Activated naive CD4-positive, alpha-beta T cell treated with anti-CD3 and anti-CD28 coated beads, Interleukin-2, amount 10 ng/mL, durations not matched to agents 7 days and 5 days (primary cell): Measurements from ENCODE around the gene NUAK1.

ENCODE experiments used
- CTCF ChIA-PET: fragments of 350-600 bp; sonication (Branson Sonifier 250); formaldehyde crosslinking; loops from one replicate; lab custom pipeline; 2021; ENCODE audit warnings: antibody characterized with exemption; lab: Charles Lee
- DNase-seq: peaks from one replicate; pipeline ENCODE4 v3.0.0-alpha.2; 2020
- H3K27ac Mint-ChIP-seq: one replicate; pipeline ENCODE4 v1.8.0; 2021; ENCODE audit warnings: mild to moderate bottlenecking, moderate library complexity, mixed read lengths
- H3K27me3 Mint-ChIP-seq: one replicate; pipeline ENCODE4 v1.8.0; 2021; ENCODE audit warnings: mild to moderate bottlenecking, mixed read lengths
- H3K36me3 Mint-ChIP-seq: one replicate; pipeline ENCODE4 v1.8.0; 2021; ENCODE audit warnings: mixed read lengths
- H3K4me1 Mint-ChIP-seq: one replicate; pipeline ENCODE4 v1.8.0; 2021; ENCODE audit warnings: mixed read lengths
- H3K4me3 Mint-ChIP-seq: one replicate; pipeline ENCODE4 v1.8.0; 2021; ENCODE audit warnings: mild to moderate bottlenecking, moderate library complexity, mixed read lengths
- H3K9me3 Mint-ChIP-seq: one replicate; pipeline ENCODE4 v1.8.0; 2021; ENCODE audit warnings: mixed read lengths

The NUAK1 gene

DNA sequence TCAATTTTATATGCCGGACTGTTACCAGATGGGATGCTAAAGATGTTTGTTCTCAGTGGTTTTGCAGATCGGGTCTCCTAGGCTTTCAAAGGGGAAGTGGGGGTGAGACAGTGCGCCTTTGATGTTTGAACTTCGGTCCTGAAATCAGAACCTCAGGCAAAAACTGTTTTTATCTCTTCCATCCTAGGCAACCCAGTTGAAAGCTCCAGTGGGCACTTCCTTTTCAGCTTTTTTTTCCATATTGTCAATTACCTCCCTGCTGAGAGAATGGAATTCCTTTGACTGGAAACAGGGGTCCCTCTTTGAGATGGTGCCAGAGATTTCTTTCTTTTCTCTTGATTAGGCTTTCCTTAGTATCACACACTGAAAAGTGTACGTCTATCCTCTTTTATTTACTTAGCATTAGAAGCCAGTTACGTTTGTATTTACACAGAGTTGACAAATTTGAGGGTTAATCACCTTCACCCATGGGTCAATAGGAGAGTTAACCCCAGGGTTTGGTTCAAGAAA is 40.0 kb downstream of the NUAK1 start:
- Mint-ChIP-seq H3K4me1 (no peaks in the 10 kb centered on the region), H3K27me3 (peaks cover 6% of the 10 kb centered on the region), H3K4me3 (no peak overlapping the region), H3K9me3 (no peaks in the 10 kb centered on the region), H3K36me3 (no peaks in the 10 kb centered on the region), H3K27ac (no peak overlapping the region)
- DNase-seq, result no peak
- CTCF ChIA-PET, result no interaction called here

DNA sequence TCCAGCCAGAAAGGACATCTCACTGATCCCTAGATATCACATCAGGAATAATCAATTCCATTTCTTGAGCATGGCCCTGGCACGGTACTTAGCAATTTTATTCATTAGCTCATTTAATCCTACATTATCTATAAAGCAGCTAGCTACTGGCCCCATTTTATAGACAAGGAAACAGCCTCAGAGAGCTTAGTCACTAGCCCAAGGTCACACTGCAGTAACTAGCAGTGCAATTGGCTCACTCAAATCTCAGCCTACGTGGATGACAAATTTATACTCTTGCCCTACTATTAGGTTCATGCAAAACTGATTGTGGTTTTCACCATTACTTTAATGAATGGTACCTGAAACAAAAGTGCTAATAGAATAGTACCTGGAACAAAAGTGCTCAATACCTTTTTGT is 41.7 kb downstream of the NUAK1 start:
- Mint-ChIP-seq H3K9me3 (no peaks in the 10 kb centered on the region), H3K4me1 (no peaks in the 10 kb centered on the region), H3K27me3 (peaks cover 6% of the 10 kb centered on the region), H3K36me3 (no peaks in the 10 kb centered on the region), H3K27ac (no peak overlapping the region), H3K4me3 (no peak overlapping the region)
- CTCF ChIA-PET, result no interaction called here
- DNase-seq, result no peak

DNA sequence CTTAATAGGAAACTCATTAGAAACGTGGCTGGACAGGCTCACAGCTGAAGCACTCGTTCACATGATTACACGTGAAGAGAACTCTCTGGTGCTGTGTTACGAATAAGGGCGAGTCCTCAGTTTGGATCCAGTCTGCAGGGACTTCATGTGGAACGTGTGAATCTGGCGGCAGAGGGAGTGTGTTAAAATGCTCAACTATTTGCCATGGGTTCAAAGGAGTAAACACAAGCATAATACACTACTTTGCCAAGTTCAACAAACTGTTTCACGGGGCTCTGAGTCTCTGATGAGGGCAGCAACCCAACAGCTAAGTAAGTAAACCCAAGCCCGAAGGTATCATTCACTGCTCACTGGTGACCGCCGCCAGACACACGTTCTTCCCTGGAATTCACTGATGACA is 42.4 kb downstream of the NUAK1 start:
- no peaks in the 10 kb centered on the region for H3K9me3 Mint-ChIP-seq
- CTCF ChIA-PET, result no interaction called here
- H3K27ac Mint-ChIP-seq, result no peak overlapping the region
- H3K36me3 Mint-ChIP-seq, result no peaks in the 10 kb centered on the region
- H3K27me3 Mint-ChIP-seq, result peaks cover 6% of the 10 kb centered on the region
- H3K4me3 Mint-ChIP-seq, result no peak overlapping the region
- H3K4me1 Mint-ChIP-seq, result no peaks in the 10 kb centered on the region
- DNase-seq, result no peak

DNA sequence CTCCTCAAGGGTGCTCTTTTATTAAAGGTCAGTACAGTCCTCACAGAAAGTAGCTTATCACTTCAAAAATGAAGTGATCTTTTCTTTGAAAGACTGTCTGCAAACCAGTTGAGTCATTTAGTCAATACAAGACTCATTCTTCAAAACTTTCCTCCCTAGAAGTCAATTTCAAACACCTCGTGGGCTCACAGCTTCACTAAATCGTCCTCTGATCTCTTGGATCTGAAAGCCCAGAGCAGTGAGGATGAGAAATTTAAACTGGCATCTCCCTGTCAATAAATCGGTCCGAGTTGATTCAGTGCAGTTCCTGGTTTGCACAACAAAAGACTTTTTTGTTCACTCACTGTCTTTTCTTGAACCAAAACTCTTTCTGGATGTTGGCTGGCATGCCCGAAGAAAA is 44.5 kb downstream of the NUAK1 start:
- CTCF ChIA-PET, result no interaction called here
- no peak for DNase-seq
- Mint-ChIP-seq H3K27me3 (peaks cover 6% of the 10 kb centered on the region), H3K4me3 (no peak overlapping the region), H3K4me1 (no peaks in the 10 kb centered on the region), H3K27ac (no peak overlapping the region), H3K36me3 (no peaks in the 10 kb centered on the region), H3K9me3 (no peaks in the 10 kb centered on the region)

DNA sequence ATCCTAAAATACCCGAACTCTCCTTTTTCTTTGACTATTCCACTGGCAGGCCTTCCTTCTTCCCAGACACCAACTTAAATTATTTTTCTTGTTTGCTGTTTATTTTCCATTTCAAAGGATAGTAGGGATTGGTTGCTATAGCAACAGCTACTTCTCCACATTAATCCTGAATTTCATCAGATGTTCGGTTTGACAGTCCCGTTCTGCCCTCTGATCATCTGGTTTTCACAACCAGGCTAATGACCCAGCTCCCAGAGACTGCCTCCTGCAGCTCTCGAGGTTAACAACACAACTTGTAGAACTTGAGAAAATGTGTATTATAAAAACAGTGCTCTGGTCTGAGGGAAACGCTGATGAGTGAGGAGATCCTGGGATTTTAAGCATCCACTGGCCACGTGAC is 45.5 kb downstream of the NUAK1 start:
- H3K27ac Mint-ChIP-seq, result no peak overlapping the region
- H3K4me3 Mint-ChIP-seq, result no peak overlapping the region
- CTCF ChIA-PET, result no interaction called here
- DNase-seq, result no peak
- H3K4me1 Mint-ChIP-seq, result no peaks in the 10 kb centered on the region
- H3K9me3 Mint-ChIP-seq, result no peaks in the 10 kb centered on the region
- peaks cover 6% of the 10 kb centered on the region for H3K27me3 Mint-ChIP-seq
- no peaks in the 10 kb centered on the region for H3K36me3 Mint-ChIP-seq

DNA sequence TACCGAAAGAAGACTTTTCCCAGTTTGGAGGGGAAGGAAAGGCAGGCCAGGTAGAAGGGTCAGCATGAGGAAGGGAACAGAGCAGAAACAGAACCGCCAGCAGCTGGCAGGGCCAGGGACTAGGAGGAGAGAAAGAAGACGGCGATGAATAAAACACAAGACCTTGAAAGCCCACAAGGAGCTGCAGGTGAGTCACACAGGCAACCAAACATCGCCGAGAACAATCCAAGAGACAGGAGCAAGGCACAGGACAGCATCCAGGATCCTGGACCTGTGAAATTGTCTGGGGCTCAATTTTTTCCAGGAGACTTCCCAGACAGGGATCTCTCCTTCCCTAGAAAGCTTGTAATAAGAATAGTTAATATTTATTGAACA is 47.3 kb downstream of the NUAK1 start:
- DNase-seq, result no peak
- H3K27ac Mint-ChIP-seq, result no peak overlapping the region
- H3K4me3 Mint-ChIP-seq, result no peak overlapping the region
- H3K36me3 Mint-ChIP-seq, result no peaks in the 10 kb centered on the region
- CTCF ChIA-PET, result no interaction called here
- H3K4me1 Mint-ChIP-seq, result no peaks in the 10 kb centered on the region
- peaks cover 6% of the 10 kb centered on the region for H3K27me3 Mint-ChIP-seq
- no peaks in the 10 kb centered on the region for H3K9me3 Mint-ChIP-seq

DNA sequence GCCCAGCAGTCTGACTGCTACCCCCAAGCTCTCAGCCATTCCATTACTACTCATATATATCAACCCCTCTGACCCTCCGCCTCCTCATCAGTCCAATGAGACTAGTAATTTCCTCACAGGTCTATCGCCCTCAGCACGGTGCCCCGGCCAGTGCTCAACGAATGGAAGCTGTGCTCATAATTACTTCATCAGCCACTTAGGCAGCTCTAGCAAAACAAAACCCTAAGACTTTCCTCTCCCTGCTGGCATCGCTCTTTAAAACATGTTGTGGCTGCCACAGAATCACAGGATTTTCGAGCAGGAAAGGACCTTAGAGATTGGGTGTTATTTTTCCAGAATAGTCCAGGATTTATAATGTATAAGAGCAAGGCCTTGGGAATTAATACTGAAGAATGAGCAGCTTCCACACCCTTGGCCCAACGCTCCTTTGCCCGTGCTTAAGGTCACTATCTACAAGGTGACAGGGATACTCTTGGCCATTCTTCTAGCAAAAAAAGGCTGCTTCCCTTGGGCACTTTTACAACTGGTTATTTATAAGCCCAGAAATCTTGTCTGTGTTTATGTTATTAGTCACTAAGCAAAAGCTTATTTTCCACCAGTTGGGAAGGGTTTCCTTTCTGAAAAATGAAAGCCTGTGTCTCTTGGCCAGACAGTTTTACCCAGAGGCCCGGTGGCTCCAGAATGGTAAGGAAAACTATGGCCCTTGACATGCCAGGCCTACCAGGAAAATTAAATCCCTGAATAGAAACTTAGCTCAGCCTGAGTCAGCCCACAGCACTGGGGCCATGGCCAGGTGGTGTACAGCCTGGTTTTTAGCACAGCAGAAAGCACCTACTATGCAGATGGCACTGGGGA is 47.9 kb downstream of the NUAK1 start:
- Mint-ChIP-seq H3K36me3 (no peaks in the 10 kb centered on the region), H3K27ac (no peak overlapping the region), H3K4me1 (no peaks in the 10 kb centered on the region), H3K9me3 (no peaks in the 10 kb centered on the region), H3K4me3 (no peak overlapping the region), H3K27me3 (peaks cover 6% of the 10 kb centered on the region)
- no peak for DNase-seq
- CTCF ChIA-PET, result interaction anchor here (0.8 kb wide), 1 partner anchor 46 kb away, joined by 3 read pairs; no protein-coding TSS in a partner anchor

DNA sequence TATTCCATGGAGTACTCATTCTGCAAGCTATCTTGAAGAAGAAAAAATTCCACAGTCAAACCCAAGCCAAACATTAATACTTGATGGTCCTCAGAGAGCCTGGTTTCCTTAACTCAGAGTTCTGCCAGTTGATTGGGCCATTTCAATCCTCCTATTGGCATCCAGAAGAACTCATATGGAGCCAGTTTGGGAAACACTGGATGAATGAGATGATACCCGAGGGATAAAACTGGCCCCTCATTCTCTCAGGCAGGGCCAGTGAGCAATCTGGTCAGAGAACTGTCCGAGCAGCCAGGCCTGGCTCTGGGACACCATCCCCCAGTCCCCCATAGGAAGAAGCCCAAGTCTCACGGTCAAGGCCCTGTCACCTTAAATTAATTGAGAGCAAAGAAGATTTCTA is 48.8 kb downstream of the NUAK1 start:
- Mint-ChIP-seq H3K27ac (no peak overlapping the region), H3K36me3 (no peaks in the 10 kb centered on the region), H3K4me3 (no peak overlapping the region), H3K27me3 (peaks cover 2% of the 10 kb centered on the region), H3K9me3 (no peaks in the 10 kb centered on the region), H3K4me1 (no peaks in the 10 kb centered on the region)
- no peak for DNase-seq
- CTCF ChIA-PET, result interaction anchor here (0.8 kb wide), 1 partner anchor 47 kb away, joined by 3 read pairs; no protein-coding TSS in a partner anchor

DNA sequence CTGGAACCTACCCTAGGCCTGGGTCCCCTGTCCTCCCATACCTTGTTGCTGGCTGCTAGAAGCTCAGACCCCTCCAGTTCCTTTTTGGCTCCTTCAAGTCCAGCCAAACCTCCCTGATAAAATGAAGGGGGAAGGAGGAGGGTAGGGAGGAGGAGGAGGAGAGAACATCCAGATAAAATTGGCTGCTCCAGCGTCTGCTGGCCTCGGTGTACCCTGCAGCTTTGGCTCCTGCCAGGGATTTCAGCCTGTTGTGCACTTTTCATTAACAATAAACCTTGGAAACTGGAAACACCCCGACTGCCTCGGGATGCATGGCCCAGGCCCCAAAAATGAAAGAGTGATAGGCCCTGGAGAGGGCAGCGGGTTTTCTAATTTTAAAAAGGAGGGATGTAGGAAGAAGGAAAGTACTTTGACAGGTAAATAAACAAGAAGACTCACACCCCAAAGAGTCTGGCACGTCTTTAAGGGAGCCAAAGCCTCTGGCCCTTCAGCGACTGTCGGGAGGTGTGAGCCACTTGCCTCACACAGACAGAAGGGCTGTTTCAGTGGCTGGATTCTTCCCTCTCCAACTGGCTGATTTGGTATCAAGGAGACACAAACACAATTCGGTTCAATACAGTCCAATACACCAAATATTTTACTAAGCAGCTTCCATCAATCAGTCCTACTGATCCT is 49.8 kb downstream of the NUAK1 start:
- no peaks in the 10 kb centered on the region for H3K4me1 Mint-ChIP-seq
- no peak overlapping the region for H3K4me3 Mint-ChIP-seq
- H3K27me3 Mint-ChIP-seq, result peaks cover 6% of the 10 kb centered on the region
- no peaks in the 10 kb centered on the region for H3K9me3 Mint-ChIP-seq
- no peak overlapping the region for H3K27ac Mint-ChIP-seq
- CTCF ChIA-PET, result no interaction called here
- DNase-seq, result no peak
- H3K36me3 Mint-ChIP-seq, result no peaks in the 10 kb centered on the region

DNA sequence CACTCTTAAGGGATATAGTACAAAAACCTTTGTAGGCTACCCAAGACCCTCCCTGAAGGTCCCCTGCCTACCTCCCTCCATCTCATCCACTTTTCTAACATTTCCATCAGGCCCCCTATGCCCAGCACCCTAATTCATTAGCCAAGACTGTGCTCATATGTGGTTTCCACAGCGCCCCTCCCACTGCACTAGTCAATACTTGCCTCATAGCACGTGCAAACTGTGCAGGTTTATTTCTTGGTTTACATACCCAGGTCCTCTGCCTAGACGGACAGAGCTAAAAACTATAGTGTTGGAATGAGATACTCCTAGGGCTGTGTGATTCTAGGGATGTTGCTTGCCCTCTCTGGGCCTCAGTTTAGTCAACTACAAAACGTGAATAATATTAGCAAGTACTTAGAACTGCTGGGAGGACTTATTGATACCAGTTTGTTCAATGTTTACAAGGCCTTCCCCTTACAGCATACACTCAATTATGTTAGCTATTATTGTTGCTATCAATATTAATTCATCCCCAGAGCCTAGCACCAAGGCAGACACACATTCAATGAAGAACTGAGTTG is 50.4 kb downstream of the NUAK1 start:
- H3K36me3 Mint-ChIP-seq, result no peaks in the 10 kb centered on the region
- H3K4me3 Mint-ChIP-seq, result no peak overlapping the region
- no peak for DNase-seq
- no peak overlapping the region for H3K27ac Mint-ChIP-seq
- peaks cover 10% of the 10 kb centered on the region for H3K27me3 Mint-ChIP-seq
- no peaks in the 10 kb centered on the region for H3K4me1 Mint-ChIP-seq
- no peaks in the 10 kb centered on the region for H3K9me3 Mint-ChIP-seq
- CTCF ChIA-PET, result no interaction called here

DNA sequence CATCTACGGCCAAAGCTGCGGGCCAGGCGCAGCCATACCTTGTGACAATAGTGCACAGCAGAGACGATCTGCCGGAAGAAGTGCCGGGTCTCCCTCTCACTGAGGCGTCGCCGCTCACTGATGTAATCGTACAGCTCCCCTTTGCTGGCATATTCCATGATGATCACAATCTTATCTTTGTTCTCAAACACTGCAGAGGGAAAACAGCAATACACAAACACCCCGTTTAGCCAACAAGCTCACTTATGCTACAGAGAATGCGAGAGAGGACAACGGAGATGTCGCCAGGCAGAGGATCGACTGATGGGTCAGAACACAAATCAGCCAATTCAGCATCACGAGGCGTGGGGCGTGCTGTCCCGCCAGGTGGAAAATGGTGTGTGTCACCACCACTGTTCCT is 52.1 kb downstream of the NUAK1 start:
- Mint-ChIP-seq H3K27me3 (peaks cover 10% of the 10 kb centered on the region), H3K36me3 (no peaks in the 10 kb centered on the region), H3K9me3 (no peaks in the 10 kb centered on the region), H3K27ac (no peak overlapping the region), H3K4me3 (no peak overlapping the region), H3K4me1 (no peaks in the 10 kb centered on the region)
- CTCF ChIA-PET, result no interaction called here
- no peak for DNase-seq

DNA sequence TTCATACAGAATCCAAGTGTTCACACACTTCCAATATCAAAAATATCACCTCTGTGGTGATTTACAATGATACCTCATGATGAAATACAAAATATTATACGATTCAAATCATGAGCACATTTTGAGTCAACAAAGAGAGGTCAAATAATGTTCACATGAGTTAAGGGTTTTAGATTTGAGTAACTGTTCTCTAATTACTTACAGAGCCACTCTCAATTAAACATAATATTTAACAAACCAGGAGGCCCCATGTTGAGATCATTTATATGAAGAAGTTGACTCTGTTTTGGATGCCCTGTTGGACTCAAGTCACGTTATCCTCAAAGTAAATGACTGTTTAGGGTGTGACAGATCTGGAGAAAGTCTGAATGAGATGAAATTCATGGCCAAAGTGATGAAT is 53.5 kb downstream of the NUAK1 start:
- Mint-ChIP-seq H3K27ac (no peak overlapping the region), H3K27me3 (peaks cover 10% of the 10 kb centered on the region), H3K9me3 (no peaks in the 10 kb centered on the region), H3K4me3 (no peak overlapping the region), H3K4me1 (no peaks in the 10 kb centered on the region), H3K36me3 (no peaks in the 10 kb centered on the region)
- DNase-seq, result no peak
- CTCF ChIA-PET, result no interaction called here

DNA sequence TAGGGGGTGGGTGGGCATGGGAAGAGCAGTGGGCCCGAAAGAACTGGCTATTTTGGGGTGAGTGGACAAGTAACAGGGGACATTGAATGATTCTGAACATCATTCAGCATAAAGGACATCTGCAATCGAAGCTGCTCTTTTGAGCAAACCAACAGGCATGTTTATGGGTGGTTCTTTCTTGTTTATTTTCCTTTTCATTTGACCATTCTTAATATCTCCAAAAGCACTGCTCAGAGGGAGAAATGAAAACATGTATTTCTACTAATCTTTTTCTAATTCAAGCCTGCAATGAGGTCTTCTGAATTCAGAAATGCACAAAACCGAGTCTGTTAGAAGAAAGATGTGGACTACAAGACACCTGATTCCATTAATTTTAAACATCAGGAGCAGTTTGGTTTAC is 54.0 kb downstream of the NUAK1 start:
- Mint-ChIP-seq H3K27me3 (peaks cover 10% of the 10 kb centered on the region), H3K27ac (no peak overlapping the region), H3K36me3 (no peaks in the 10 kb centered on the region), H3K4me1 (no peaks in the 10 kb centered on the region), H3K4me3 (no peak overlapping the region), H3K9me3 (no peaks in the 10 kb centered on the region)
- CTCF ChIA-PET, result no interaction called here
- DNase-seq, result no peak

DNA sequence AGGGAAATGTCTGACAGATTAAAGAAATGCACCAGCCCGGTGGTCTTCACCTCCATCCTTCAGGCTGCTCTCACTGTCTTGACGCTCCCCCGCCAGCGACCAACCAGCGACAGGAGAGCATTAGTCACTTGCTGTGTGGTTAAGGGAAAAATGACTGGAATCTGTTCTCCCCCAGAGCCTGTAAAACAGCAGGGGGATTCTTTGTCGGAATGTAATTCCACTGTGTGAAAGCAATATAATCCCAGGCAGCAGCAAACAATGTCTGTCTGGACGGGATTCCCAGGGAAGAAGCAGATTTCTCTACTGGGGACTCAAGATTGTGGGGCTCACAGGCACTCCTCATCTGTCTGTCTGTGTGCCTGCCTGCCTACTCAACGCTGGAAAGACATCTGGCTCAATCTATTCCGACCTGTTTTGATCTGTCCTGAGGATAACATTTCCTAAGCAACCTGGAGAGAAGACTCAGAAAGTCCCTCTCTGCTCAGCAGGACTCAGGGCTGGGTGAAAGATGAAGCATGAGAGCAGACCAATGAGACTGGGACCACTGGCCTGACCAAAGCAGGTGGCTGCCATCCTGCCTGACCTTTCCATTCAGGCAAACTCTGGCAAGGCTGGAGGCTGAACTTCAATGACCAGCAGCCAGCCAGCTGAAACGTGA is 54.6 kb downstream of the NUAK1 start:
- Mint-ChIP-seq H3K4me3 (no peak overlapping the region), H3K4me1 (no peaks in the 10 kb centered on the region), H3K9me3 (no peaks in the 10 kb centered on the region), H3K27me3 (peaks cover 10% of the 10 kb centered on the region), H3K36me3 (no peaks in the 10 kb centered on the region), H3K27ac (no peak overlapping the region)
- no peak for DNase-seq
- CTCF ChIA-PET, result no interaction called here
